GM12865 (cell line): ENCODE measurements around the gene RPA1.
A peak's percentile ranks its signal among the peaks of the same experiment; 100 is the strongest.

Experiments used
- DNase-seq: peaks from one replicate; pipeline ENCODE4 v3.0.0; 2010; ENCODE audit warnings: low read depth
- H3K4me3 ChIP-seq: 2 replicates; pipeline ENCODE4 v1.5.1; 2011; ENCODE audit warnings: mild to moderate bottlenecking, low read depth, low read length, control low read depth
- TF ChIP-seq, protein P1 (sequence below): IDR thresholded peaks from 2 replicates; pipeline ENCODE4 v1.5.1; 2011; ENCODE audit warnings: low read length, control low read depth, low read depth, inconsistent platforms; ENCODE audit not compliant: insufficient read depth; ENCODE audit errors: missing control alignments

The RPA1 gene

DNA sequence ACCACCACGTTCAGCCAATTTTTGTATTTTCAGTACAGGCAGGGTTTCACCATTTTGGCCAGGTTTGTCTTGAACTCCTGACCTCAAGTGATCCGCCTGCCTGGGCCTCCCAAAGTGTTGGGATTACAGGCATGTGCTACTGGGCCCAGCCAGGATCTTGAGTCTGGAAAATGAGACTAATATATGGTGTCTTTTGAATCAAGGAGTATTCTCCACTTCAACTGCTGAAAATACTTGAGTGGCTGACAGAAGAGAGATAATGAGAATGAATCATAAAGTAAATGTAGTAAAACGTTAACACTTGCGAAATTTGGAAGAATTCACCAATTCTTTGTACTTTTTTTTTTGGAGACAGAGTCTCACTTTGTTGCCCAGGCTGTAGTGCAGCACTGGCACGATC lies 16.7 kb upstream of the RPA1 start:
- no peak for DNase-seq
- TF ChIP-seq, protein P1, sequence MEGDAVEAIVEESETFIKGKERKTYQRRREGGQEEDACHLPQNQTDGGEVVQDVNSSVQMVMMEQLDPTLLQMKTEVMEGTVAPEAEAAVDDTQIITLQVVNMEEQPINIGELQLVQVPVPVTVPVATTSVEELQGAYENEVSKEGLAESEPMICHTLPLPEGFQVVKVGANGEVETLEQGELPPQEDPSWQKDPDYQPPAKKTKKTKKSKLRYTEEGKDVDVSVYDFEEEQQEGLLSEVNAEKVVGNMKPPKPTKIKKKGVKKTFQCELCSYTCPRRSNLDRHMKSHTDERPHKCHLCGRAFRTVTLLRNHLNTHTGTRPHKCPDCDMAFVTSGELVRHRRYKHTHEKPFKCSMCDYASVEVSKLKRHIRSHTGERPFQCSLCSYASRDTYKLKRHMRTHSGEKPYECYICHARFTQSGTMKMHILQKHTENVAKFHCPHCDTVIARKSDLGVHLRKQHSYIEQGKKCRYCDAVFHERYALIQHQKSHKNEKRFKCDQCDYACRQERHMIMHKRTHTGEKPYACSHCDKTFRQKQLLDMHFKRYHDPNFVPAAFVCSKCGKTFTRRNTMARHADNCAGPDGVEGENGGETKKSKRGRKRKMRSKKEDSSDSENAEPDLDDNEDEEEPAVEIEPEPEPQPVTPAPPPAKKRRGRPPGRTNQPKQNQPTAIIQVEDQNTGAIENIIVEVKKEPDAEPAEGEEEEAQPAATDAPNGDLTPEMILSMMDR = no peak
- no peak overlapping the region for H3K4me3 ChIP-seq

DNA sequence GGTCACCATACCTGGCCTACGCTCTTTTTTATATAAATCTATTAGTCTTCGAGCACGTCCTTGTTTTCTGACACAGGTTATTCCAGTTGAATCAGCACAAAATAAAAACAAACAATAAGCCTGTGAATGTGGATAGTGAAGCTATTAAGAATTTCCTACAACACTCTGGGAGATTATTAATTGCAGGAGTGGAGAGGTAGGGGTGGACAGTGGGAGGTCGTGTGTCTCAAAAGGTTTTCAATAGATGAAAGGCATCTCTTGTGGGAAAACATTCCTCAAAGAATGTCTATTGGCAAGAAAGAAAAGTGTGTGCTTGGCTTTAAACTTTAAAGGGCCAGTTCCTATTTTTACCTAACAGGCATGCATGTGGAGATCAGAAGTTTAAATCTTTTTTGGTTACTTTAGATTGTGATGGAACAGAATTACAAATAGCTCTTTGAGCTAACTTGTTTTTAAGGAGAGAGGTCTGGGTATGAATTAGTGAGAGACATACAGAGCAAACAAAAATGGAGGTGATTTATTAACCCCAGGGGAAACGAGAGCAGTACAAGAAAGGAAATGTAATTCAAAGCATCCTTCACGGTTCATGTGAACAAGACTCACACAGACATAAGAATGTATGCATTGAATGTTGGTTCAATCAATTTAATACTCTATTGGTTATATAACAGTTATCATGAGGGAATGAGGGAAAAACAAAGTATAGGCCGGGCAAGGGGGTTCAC lies 9.1 kb upstream of the RPA1 start:
- peak; percentile 52 for DNase-seq
- no peak overlapping the region for H3K4me3 ChIP-seq
- TF ChIP-seq, protein P1 = no peak

DNA sequence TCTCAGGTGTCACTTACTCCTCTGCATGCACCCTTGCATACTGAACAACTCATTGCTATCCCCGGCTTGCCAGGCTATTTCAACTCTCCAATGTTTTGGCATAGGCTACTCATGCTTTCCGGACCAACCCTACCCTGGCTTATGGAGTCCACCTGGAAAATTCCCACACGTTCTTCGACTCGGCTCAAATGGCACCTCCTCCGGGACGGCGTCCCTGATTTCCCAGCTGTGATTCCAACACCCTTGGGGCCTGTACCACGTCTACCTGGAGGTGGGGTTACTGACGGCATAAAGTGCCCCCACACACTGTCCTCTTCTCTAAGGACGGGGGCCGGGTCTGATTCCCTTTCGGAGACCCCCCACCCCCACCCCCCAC lies 601 bp upstream of the RPA1 start:
- H3K4me3 ChIP-seq = peak overlapping the region; percentile 96
- no peak for DNase-seq
- TF ChIP-seq, protein P1 = no peak

DNA sequence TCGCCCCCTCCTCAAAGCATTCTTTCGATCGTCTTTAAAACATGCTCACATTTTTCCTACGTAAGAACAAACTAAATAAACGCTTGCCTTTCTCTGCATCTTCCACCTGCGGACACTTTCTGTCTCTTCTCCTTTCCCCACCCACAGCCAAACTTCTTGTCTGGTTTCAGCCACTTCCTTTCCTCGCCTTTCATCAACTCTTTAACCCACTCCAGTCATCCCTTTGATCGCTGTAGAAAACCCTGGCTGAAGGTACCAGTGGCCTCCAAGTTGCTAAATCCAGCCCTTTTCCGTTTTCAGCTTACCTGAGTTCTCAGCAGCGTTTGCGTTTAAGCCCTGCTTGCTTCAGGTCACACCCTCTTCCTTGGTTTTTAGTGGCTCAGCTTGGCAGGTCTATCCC lies 483 bp downstream of the RPA1 start:
- TF ChIP-seq, protein P1 = no peak
- peak; percentile 51 for DNase-seq
- H3K4me3 ChIP-seq = peak overlapping the region; percentile 96

DNA sequence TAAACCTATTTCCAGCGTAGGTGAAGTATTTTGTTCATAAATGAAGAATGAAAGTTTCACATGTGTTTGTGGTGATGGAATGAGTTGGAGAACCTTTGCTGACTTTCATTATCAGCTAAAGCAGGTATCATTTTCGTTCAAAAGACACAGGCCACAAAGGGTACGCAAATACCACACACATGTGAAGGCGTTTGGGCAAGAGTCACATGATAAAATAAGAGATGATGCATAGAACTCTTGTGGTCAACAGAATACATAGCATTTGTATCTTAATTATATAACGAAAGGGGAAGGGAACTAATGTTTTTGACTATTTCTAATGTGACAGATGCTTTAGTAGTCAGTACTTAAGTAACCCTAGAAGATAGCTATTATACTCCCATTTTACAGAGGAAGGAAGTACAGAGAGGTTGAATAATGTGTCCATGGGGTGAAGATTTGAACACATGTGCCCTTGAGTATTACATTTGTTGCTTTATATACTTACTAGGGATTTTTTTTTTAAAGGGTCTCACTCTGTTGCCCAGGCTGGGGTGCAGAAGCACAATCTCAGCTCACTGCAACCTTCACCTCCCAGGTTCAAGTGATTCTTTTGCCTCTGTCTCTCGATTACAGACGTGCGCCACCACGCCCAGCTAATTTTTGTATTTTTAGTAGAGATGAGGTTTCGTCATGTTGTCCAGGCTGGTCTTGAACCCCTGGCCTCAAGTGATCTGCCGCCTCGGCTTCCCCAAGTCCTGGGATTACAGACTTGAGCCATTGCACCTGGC lies 4.8 kb downstream of the RPA1 start:
- TF ChIP-seq, protein P1 = no peak
- H3K4me3 ChIP-seq = no peak overlapping the region
- DNase-seq = peak; percentile 94

DNA sequence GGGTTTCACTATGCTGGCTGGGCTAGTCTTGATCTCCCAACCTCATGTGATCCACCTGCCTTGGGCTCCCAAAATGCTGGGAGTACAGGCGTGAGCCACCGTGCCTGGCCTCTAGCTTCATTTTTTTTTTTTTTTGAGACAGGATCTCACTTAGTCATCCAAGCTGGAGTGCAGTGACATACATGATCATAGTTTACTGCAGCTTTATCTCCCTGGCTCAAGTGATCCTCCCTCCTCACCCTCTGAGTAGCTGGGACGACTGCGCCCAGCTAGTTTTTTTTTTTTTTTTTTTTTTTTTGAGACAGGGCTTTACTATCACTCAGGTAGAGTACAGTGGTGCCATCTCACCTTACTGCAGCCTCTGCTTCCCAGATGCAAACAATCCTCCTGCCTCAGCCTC lies 9.7 kb downstream of the RPA1 start:
- DNase-seq = no peak
- TF ChIP-seq, protein P1 = no peak
- no peak overlapping the region for H3K4me3 ChIP-seq
